A673 (cell line): ENCODE data around the gene BHLHE23. TPM values are rescaled to one million over a fixed set of nuclear protein-coding genes. Genes with fewer than 3 reads are reported as not detected.

ENCODE experiments used
- BruUV-seq: library from RNA; stranded (reverse); fragments of 400-500 nt; replicated peaks from 2 replicates; lab custom pipeline; 2021; lab: Mats Ljungman, UMichigan
- CTCF ChIA-PET: fragments of 300-600 bp; sonication (Branson Sonifier 250); formaldehyde crosslinking; loops from one replicate; lab custom pipeline; 2022; ENCODE audit warnings: antibody characterized with exemption; lab: Charles Lee
- POLR2A ChIA-PET: fragments of 300-600 bp; sonication (Branson Sonifier 250); formaldehyde crosslinking; loops from one replicate; lab custom pipeline; 2022; ENCODE audit warnings: antibody characterized with exemption; ENCODE audit not compliant: low non-redundant PET; lab: Charles Lee
- DNase-seq: peaks from one replicate; pipeline ENCODE4 v3.0.0-alpha.2; 2015; ENCODE audit warnings: low spot score
- H3K27ac ChIP-seq: fragments of 200-600 bp; sonication (generic); 2 replicates; pipeline ENCODE4 v1.5.1; 2016; ENCODE audit warnings: mixed run types, low read depth, mild to moderate bottlenecking, mixed read lengths, antibody characterized with exemption, low read length; ENCODE audit not compliant: poor library complexity, severe bottlenecking
- H3K27me3 ChIP-seq: fragments of 200-600 bp; sonication (generic); replicated peaks from 2 replicates; pipeline ENCODE4 v1.6.1; 2017; ENCODE audit warnings: mixed run types, low read depth, mild to moderate bottlenecking, mixed read lengths, antibody characterized with exemption, low read length; ENCODE audit not compliant: insufficient read depth, poor library complexity
- H3K36me3 ChIP-seq: fragments of 200-600 bp; sonication (generic); 2 replicates; pipeline ENCODE4 v1.6.1; 2016; ENCODE audit warnings: mixed run types, mild to moderate bottlenecking, mixed read lengths, antibody characterized with exemption, low read length; ENCODE audit not compliant: insufficient read depth, poor library complexity, severe bottlenecking
- H3K4me1 ChIP-seq: fragments of 200-600 bp; sonication (generic); 2 replicates; pipeline ENCODE4 v1.6.1; 2017; ENCODE audit warnings: mixed run types, mild to moderate bottlenecking, mixed read lengths, antibody characterized with exemption, low read length; ENCODE audit not compliant: insufficient read depth, poor library complexity, severe bottlenecking
- H3K4me3 ChIP-seq: fragments of 200-600 bp; sonication (generic); 2 replicates; pipeline ENCODE4 v1.5.1; 2016; ENCODE audit warnings: low read depth, mixed run types, mild to moderate bottlenecking, mixed read lengths, low read length; ENCODE audit not compliant: poor library complexity, severe bottlenecking
- H3K9me3 ChIP-seq: fragments of 200-600 bp; sonication (generic); 2 replicates; pipeline ENCODE4 v1.6.1; 2016; ENCODE audit warnings: mixed run types, low read depth, mild to moderate bottlenecking, mixed read lengths, antibody characterized with exemption, low read length; ENCODE audit not compliant: poor library complexity, severe bottlenecking
- CTCF ChIP-seq: fragments of 300-800, 200-600 bp; sonication (generic); conservative IDR thresholded peaks from 2 replicates; pipeline ENCODE4 v1.5.1; 2017; ENCODE audit warnings: low read depth, mild to moderate bottlenecking, antibody characterized with exemption, low read length, moderate library complexity, mixed read lengths
- EZH2 ChIP-seq: fragments of 200-600 bp; sonication (generic); IDR thresholded peaks from 2 replicates; pipeline ENCODE4 v1.6.1; 2017; ENCODE audit warnings: borderline replicate concordance, low read depth, mild to moderate bottlenecking, mixed read lengths, antibody characterized with exemption, low read length; ENCODE audit not compliant: poor library complexity, severe bottlenecking
- intact Hi-C: fragments of 100-400 bp; cut with micrococcal nuclease; formaldehyde crosslinking; loops from one replicate; pipeline ENCODE4 v1.10.0; 2022; ENCODE audit not compliant: unreplicated experiment
- total RNA-seq: library from RNA; stranded (reverse); gene quantifications from 2 replicates; pipeline ENCODE4 v1.2.3, GENCODE V29; 2021

BHLHE23 gene
- total RNA-seq, 1 experiment from 2014 or later, result not detected

GRCh38 chr20:63025534-63026331 is 19.0 kb upstream of the BHLHE23 start:
- no peaks in the 10 kb centered on the region for H3K27me3 ChIP-seq
- no peak overlapping the region for H3K27ac ChIP-seq
- H3K4me1 ChIP-seq, result peaks cover 13% of the 10 kb centered on the region
- intact Hi-C loops, result no loop called here
- ChIA-PET CTCF (interaction anchor here (1.1 kb wide), 1 partner anchor 53 kb away, joined by 10 read pairs; no protein-coding TSS in a partner anchor), POLR2A (no interaction called here)
- no peaks in the 10 kb centered on the region for H3K36me3 ChIP-seq
- BruUV-seq, result no TSS peak
- no peak for TF ChIP-seq CTCF
- TF ChIP-seq EZH2, result no peak
- H3K4me3 ChIP-seq, result no peak overlapping the region
- peak; percentile 79 for DNase-seq
- no peaks in the 10 kb centered on the region for H3K9me3 ChIP-seq

- BruUV-seq, result no TSS peak
- Histone ChIP-seq H3K27ac (no peak overlapping the region), H3K36me3 (no peaks in the 10 kb centered on the region), H3K27me3 (no peaks in the 10 kb centered on the region), H3K9me3 (no peaks in the 10 kb centered on the region), H3K4me1 (peaks cover 13% of the 10 kb centered on the region), H3K4me3 (no peak overlapping the region)
- POLR2A ChIA-PET, result no interaction called here
- intact Hi-C loops, result no loop called here
- TF ChIP-seq EZH2, result no peak
- no peak for TF ChIP-seq CTCF
- CTCF ChIA-PET, result no interaction called here
- no peak for DNase-seq
Observed at GRCh38 chr20:63024573-63025392, 18.0 kb upstream of the BHLHE23 start.

GRCh38 chr20:63023936-63024571 is 17.3 kb upstream of the BHLHE23 start:
- Histone ChIP-seq H3K27ac (no peak overlapping the region), H3K9me3 (no peaks in the 10 kb centered on the region), H3K27me3 (no peaks in the 10 kb centered on the region), H3K4me3 (no peak overlapping the region), H3K36me3 (no peaks in the 10 kb centered on the region), H3K4me1 (peaks cover 13% of the 10 kb centered on the region)
- no TSS peak for BruUV-seq
- intact Hi-C loops, result no loop called here
- no peak for DNase-seq
- ChIA-PET POLR2A (no interaction called here), CTCF (no interaction called here)
- TF ChIP-seq EZH2 (no peak), CTCF (no peak)
